Calu3 (cell line): ENCODE data around the gene C5orf58. TPM values are rescaled to one million over a fixed set of nuclear protein-coding genes. Genes with fewer than 3 reads are reported as not detected.

ENCODE experiments used
- BruUV-seq: library from RNA; stranded (reverse); fragments of 400-500 nt; replicated peaks from 2 replicates; lab custom pipeline; 2021; lab: Mats Ljungman, UMichigan
- CTCF ChIA-PET: fragments of 300-600 bp; sonication (Branson Sonifier 250); formaldehyde crosslinking; loops from one replicate; lab custom pipeline; 2022; ENCODE audit warnings: antibody characterized with exemption; lab: Charles Lee
- DNase-seq: peaks from one replicate; pipeline ENCODE4 v3.0.0; 2022
- H3K27ac Mint-ChIP-seq: one replicate; pipeline ENCODE4 v1.8.0; 2022; ENCODE audit warnings: mixed read lengths; ENCODE audit not compliant: unreplicated experiment
- H3K27me3 Mint-ChIP-seq: one replicate; pipeline ENCODE4 v1.8.0; 2022; ENCODE audit warnings: mixed read lengths; ENCODE audit not compliant: unreplicated experiment
- H3K36me3 Mint-ChIP-seq: one replicate; pipeline ENCODE4 v1.8.0; 2022; ENCODE audit warnings: mild to moderate bottlenecking, moderate library complexity, mixed read lengths; ENCODE audit not compliant: insufficient read depth, unreplicated experiment
- H3K4me1 Mint-ChIP-seq: one replicate; pipeline ENCODE4 v1.8.0; 2022; ENCODE audit warnings: mild to moderate bottlenecking, low read depth, mixed read lengths; ENCODE audit not compliant: unreplicated experiment
- H3K4me3 Mint-ChIP-seq: one replicate; pipeline ENCODE4 v1.8.0; 2022; ENCODE audit warnings: mild to moderate bottlenecking, low read depth, moderate library complexity, mixed read lengths; ENCODE audit not compliant: unreplicated experiment
- H3K9me3 Mint-ChIP-seq: one replicate; pipeline ENCODE4 v1.8.0; 2022; ENCODE audit warnings: low read depth, mixed read lengths; ENCODE audit not compliant: unreplicated experiment
- CTCF ChIP-seq: fragments of 200-600 bp; IDR thresholded peaks from one replicate; pipeline ENCODE4 v1.8.0; 2022; ENCODE audit warnings: antibody characterized with exemption; ENCODE audit not compliant: unreplicated experiment
- intact Hi-C: fragments of 100-400 bp; cut with micrococcal nuclease; formaldehyde crosslinking; loops from one replicate; pipeline ENCODE4 v1.10.0; 2022; ENCODE audit not compliant: unreplicated experiment
- total RNA-seq: library from RNA; stranded (reverse); gene quantifications from 2 replicates; pipeline ENCODE4 v1.2.3, GENCODE V29; 2022

C5orf58 gene
- total RNA-seq, 1 experiment from 2014 or later: not detected

GRCh38 chr5:170278611-170279458, 46.0 kb downstream of the C5orf58 start:
- TF ChIP-seq CTCF: no peak
- Mint-ChIP-seq H3K27ac (no peak overlapping the region), H3K4me1 (no peaks in the 10 kb centered on the region), H3K9me3 (no peaks in the 10 kb centered on the region), H3K27me3 (peaks cover 73% of the 10 kb centered on the region), H3K36me3 (no peaks in the 10 kb centered on the region), H3K4me3 (no peak overlapping the region)
- BruUV-seq: no TSS peak
- intact Hi-C loops: no loop called here
- DNase-seq: no peak
- CTCF ChIA-PET: no interaction called here

DNA sequence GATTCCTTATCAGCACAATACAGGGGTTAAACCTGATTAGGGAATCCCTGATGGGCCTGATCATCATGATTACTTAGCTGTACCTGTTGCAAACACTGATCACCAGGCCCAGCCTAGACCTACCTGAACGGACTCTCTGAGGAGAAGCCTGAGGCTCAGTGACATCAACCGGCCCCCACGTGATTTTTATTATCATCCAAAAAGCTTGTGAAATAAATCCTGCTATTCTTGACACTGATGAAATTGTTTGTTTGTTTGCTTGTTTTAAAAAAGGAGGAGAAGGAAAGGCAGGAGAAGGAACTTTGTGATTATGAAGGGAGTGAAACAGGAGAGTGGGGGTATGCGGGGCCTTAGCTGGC, 46.7 kb downstream of the C5orf58 start:
- DNase-seq: no peak
- Mint-ChIP-seq H3K36me3 (no peaks in the 10 kb centered on the region), H3K4me3 (no peak overlapping the region), H3K9me3 (peaks cover 1% of the 10 kb centered on the region), H3K27ac (no peak overlapping the region), H3K27me3 (peaks cover 79% of the 10 kb centered on the region), H3K4me1 (no peaks in the 10 kb centered on the region)
- BruUV-seq: no TSS peak
- intact Hi-C loops: no loop called here
- CTCF ChIA-PET: no interaction called here
- no peak for TF ChIP-seq CTCF

DNA sequence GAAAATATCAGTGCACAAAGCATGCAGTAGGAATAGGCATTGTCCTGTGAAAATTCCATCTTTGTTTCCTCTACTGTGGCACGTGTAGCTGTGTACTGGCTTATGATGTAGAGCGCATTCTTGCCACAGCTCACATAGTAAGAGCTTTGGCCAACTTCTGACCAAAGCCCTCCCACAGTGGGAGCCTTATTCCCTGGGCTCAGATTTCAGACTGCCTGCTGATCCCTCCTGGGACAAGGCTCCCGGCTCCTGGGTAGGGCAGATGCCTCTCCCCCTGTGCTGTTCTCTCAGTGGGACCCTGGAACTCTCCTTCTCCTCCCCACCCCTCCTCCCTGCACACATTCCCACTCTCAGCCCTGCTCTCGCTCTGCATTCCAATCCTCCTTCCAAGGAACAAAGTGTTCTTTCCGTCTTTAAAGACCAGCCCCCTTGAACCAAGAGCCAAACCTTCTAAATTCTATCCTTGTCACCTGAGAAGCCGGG, 47.3 kb downstream of the C5orf58 start:
- intact Hi-C loops: no loop called here
- BruUV-seq: no TSS peak
- H3K4me1 Mint-ChIP-seq: no peaks in the 10 kb centered on the region
- H3K9me3 Mint-ChIP-seq: peaks cover 3% of the 10 kb centered on the region
- H3K36me3 Mint-ChIP-seq: no peaks in the 10 kb centered on the region
- H3K27me3 Mint-ChIP-seq: peaks cover 85% of the 10 kb centered on the region
- DNase-seq: no peak
- no peak for TF ChIP-seq CTCF
- H3K4me3 Mint-ChIP-seq: no peak overlapping the region
- no peak overlapping the region for H3K27ac Mint-ChIP-seq
- CTCF ChIA-PET: no interaction called here

GRCh38 chr5:170283296-170283695, 50.5 kb downstream of the C5orf58 start:
- Mint-ChIP-seq H3K4me1 (no peaks in the 10 kb centered on the region), H3K36me3 (no peaks in the 10 kb centered on the region), H3K9me3 (peaks cover 3% of the 10 kb centered on the region), H3K27ac (no peak overlapping the region), H3K27me3 (peaks cover 86% of the 10 kb centered on the region), H3K4me3 (no peak overlapping the region)
- intact Hi-C loops: no loop called here
- BruUV-seq: no TSS peak
- DNase-seq: no peak
- CTCF ChIA-PET: interaction anchor here (1.3 kb wide), 2 partner anchors 8 to 113 kb away, joined by 3 read pairs; no protein-coding TSS in a partner anchor
- TF ChIP-seq CTCF: no peak
